Panc1 (cell line): ENCODE results near the gene MAP4K2. TPM values are rescaled to one million over a fixed set of nuclear protein-coding genes. Genes with fewer than 3 reads are reported as not detected.

Experiments used
- ATAC-seq: fragments of 200-7000 bp; cut with Tn5 transposase; 2 replicates; pipeline ENCODE4 v1.9.1; 2020; ENCODE audit warnings: mild to moderate bottlenecking, moderate library complexity
- BruUV-seq: library from RNA; stranded (reverse); fragments of 400-500 nt; replicated peaks from 2 replicates; lab custom pipeline; 2021; lab: Mats Ljungman, UMichigan
- CTCF ChIA-PET: fragments of 300-600 bp; sonication (Branson Sonifier 250); formaldehyde crosslinking; loops from one replicate; lab custom pipeline; 2022; ENCODE audit warnings: antibody characterized with exemption; lab: Charles Lee
- POLR2A ChIA-PET: fragments of 300-600 bp; sonication (Branson Sonifier 250); formaldehyde crosslinking; loops from one replicate; lab custom pipeline; 2022; ENCODE audit warnings: antibody characterized with exemption; lab: Charles Lee
- DNase-seq: peaks from one replicate; pipeline ENCODE4 v3.0.0-alpha.2; 2010; ENCODE audit warnings: low read depth, low spot score
- H3K27ac ChIP-seq: 2 replicates; pipeline ENCODE4 v1.5.1; 2011; ENCODE audit warnings: mild to moderate bottlenecking, low read length, inconsistent platforms
- H3K27me3 ChIP-seq: fragments of 200-500 bp; sonication (Bioruptor generic); 2 replicates; pipeline ENCODE4 v1.6.0; 2014; ENCODE audit warnings: low read length, inconsistent platforms; ENCODE audit not compliant: control insufficient read depth, insufficient read depth
- H3K36me3 ChIP-seq: fragments of 200-500 bp; sonication (Bioruptor generic); 2 replicates; pipeline ENCODE4 v1.5.1; 2014; ENCODE audit warnings: inconsistent platforms, mild to moderate bottlenecking, low read length, moderate library complexity; ENCODE audit not compliant: control insufficient read depth, insufficient read depth
- H3K4me1 ChIP-seq: 2 replicates; pipeline ENCODE4 v1.5.1; 2011; ENCODE audit warnings: inconsistent platforms, mild to moderate bottlenecking, low read length, moderate library complexity; ENCODE audit not compliant: control insufficient read depth, insufficient read depth
- H3K4me3 ChIP-seq, 2 experiments: 2 replicates each; pipeline ENCODE4 v1.5.1; 2011 to 2012; ENCODE audit warnings: low read depth in 2 of 2, low read length in 2 of 2, mild to moderate bottlenecking in 2 of 2, inconsistent platforms in 1 of 2, moderate library complexity in 1 of 2
- H3K9me3 ChIP-seq: fragments of 200-500 bp; sonication (Bioruptor generic); 2 replicates; pipeline ENCODE4 v1.5.1; 2014; ENCODE audit warnings: low read depth, mild to moderate bottlenecking, inconsistent platforms, low read length, moderate library complexity; ENCODE audit not compliant: control insufficient read depth, insufficient read depth
- POLR2AphosphoS5 ChIP-seq: IDR thresholded peaks from 2 replicates; pipeline ENCODE4 v1.6.1; 2012; ENCODE audit warnings: mild to moderate bottlenecking, low read depth, low read length, moderate library complexity
- SIN3A ChIP-seq: IDR thresholded peaks from 2 replicates; pipeline ENCODE4 v1.6.1; 2012; ENCODE audit warnings: low read depth, mild to moderate bottlenecking, low read length, moderate library complexity, borderline replicate concordance; ENCODE audit not compliant: insufficient read depth
- TCF7L2 ChIP-seq: IDR thresholded peaks from 2 replicates; pipeline ENCODE4 v1.6.1; 2011; ENCODE audit warnings: mild to moderate bottlenecking, low read depth, low read length, inconsistent platforms
- in situ Hi-C: cut with HindIII; loops from 2 replicates; pipeline ENCODE4 v1.10.0; 2016; ENCODE audit warnings: low sequenced_read_pairs, low pct_unique_long_range_greater_than_20kb
- intact Hi-C: fragments of 100-400 bp; cut with micrococcal nuclease; formaldehyde crosslinking; loops from one replicate; pipeline ENCODE4 v1.10.0; 2022; ENCODE audit not compliant: unreplicated experiment
- total RNA-seq: library from RNA; stranded (reverse); gene quantifications from one replicate; pipeline ENCODE4 v1.2.1, GENCODE V29; 2021; ENCODE audit not compliant: unreplicated experiment
- TF ChIP-seq, protein P1 (sequence below): fragments of 450-650 bp; IDR thresholded peaks from 2 replicates; pipeline ENCODE4 v1.5.1; 2017; ENCODE audit warnings: mild to moderate bottlenecking
- TF ChIP-seq, protein P2 (sequence below), 2 experiments: IDR thresholded peaks; 2 replicates each; pipeline ENCODE4 v1.6.1; 2011 to 2012; ENCODE audit warnings: low read depth in 2 of 2, control low read depth in 1 of 2, low read length in 1 of 2, mild to moderate bottlenecking in 1 of 2, moderate library complexity in 1 of 2; ENCODE audit not compliant: insufficient read depth in 1 of 2

The MAP4K2 gene
- total RNA-seq, 1 experiment from 2014 or later = 46.4 TPM

DNA sequence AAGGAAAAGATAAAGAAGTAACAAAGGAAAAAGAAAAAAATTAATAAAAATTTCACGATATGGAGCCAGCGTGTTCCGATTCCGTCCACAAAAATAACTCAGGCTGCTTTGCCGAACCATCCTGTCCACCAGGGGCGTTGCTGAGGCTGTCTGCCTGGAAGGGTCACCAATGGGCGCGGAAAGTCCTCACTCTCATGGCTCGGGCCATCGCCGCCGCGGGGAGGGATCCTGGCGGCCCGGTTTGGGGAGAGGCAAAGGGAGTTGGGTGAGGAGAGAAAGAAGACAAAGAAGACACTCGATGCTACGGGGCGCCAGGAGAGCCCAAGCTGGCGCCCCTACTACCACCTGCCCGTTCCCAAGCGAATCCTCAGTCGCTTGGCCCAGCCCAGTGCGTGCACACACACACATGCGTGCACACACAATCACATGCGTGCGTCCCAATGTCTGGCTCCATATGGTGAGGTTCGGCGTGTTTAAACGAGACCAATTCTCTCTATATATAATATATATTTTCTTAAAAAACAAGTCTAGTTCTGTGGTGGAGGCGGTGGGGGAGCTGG lies 37.6 kb downstream of the MAP4K2 start:
- ATAC-seq = no peak
- peaks cover 40% of the 10 kb centered on the region for H3K36me3 ChIP-seq
- BruUV-seq = no TSS peak

DNA sequence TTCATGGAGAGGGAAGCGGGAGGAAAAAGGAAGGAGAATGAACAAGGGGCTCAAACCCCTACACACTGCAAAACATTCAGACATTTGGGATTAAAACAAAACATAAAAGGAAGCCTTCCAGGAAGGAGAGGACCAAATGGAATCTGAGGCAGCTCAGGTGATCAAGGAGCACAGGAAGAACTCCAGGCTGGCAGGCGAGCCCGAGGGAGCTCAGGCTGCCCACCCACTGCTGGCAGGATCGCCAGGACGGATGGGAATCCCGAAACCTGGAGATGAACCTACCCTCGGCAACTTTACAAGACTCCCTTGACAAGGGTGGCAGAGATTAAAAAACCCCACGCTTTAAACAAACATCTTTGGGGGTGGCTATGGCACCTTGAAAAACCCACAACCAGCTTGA lies 38.3 kb downstream of the MAP4K2 start:
- ATAC-seq (no peak), DNase-seq (no peak)
- TF ChIP-seq, protein P1, sequence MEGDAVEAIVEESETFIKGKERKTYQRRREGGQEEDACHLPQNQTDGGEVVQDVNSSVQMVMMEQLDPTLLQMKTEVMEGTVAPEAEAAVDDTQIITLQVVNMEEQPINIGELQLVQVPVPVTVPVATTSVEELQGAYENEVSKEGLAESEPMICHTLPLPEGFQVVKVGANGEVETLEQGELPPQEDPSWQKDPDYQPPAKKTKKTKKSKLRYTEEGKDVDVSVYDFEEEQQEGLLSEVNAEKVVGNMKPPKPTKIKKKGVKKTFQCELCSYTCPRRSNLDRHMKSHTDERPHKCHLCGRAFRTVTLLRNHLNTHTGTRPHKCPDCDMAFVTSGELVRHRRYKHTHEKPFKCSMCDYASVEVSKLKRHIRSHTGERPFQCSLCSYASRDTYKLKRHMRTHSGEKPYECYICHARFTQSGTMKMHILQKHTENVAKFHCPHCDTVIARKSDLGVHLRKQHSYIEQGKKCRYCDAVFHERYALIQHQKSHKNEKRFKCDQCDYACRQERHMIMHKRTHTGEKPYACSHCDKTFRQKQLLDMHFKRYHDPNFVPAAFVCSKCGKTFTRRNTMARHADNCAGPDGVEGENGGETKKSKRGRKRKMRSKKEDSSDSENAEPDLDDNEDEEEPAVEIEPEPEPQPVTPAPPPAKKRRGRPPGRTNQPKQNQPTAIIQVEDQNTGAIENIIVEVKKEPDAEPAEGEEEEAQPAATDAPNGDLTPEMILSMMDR = no peak
- TF ChIP-seq TCF7L2 (no peak), POLR2AphosphoS5 (no peak), SIN3A (no peak)
- TF ChIP-seq, protein P2, sequence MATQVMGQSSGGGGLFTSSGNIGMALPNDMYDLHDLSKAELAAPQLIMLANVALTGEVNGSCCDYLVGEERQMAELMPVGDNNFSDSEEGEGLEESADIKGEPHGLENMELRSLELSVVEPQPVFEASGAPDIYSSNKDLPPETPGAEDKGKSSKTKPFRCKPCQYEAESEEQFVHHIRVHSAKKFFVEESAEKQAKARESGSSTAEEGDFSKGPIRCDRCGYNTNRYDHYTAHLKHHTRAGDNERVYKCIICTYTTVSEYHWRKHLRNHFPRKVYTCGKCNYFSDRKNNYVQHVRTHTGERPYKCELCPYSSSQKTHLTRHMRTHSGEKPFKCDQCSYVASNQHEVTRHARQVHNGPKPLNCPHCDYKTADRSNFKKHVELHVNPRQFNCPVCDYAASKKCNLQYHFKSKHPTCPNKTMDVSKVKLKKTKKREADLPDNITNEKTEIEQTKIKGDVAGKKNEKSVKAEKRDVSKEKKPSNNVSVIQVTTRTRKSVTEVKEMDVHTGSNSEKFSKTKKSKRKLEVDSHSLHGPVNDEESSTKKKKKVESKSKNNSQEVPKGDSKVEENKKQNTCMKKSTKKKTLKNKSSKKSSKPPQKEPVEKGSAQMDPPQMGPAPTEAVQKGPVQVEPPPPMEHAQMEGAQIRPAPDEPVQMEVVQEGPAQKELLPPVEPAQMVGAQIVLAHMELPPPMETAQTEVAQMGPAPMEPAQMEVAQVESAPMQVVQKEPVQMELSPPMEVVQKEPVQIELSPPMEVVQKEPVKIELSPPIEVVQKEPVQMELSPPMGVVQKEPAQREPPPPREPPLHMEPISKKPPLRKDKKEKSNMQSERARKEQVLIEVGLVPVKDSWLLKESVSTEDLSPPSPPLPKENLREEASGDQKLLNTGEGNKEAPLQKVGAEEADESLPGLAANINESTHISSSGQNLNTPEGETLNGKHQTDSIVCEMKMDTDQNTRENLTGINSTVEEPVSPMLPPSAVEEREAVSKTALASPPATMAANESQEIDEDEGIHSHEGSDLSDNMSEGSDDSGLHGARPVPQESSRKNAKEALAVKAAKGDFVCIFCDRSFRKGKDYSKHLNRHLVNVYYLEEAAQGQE (IDR thresholded peaks at IDR 0.05; ENCODE audit: insufficient read depth in 1 of 2, low read depth in 2 of 2, low read length in 1 of 2) = no peak
- BruUV-seq = TSS peak; percentile 76
- ChIA-PET POLR2A (no interaction called here), CTCF (interaction anchor here (0.5 kb wide), 1 partner anchor 13 kb away, joined by 5 read pairs; no protein-coding TSS in a partner anchor)
- Histone ChIP-seq H3K9me3 (no peaks in the 10 kb centered on the region), H3K4me1 (peaks cover 26% of the 10 kb centered on the region), H3K27me3 (no peaks in the 10 kb centered on the region), H3K27ac (0 out of 2 replicates have a peak overlapping the region, but pooled peaks have one; percentile 24), H3K36me3 (peaks cover 34% of the 10 kb centered on the region), H3K4me3 (no peak overlapping the region)
- intact Hi-C loops (no loop called here), in situ Hi-C loops (no loop called here)

More for the DNA sequence above, 37.6 kb downstream of the MAP4K2 start:
- 0 out of 2 replicates have a peak overlapping the region, but pooled peaks have one; percentile 24 for H3K27ac ChIP-seq
- no peak for DNase-seq
- CTCF ChIA-PET = interaction anchor here (0.5 kb wide), 1 partner anchor 13 kb away, joined by 5 read pairs; no protein-coding TSS in a partner anchor
- in situ Hi-C loops (no loop called here), intact Hi-C loops (no loop called here)
- no peaks in the 10 kb centered on the region for H3K27me3 ChIP-seq
- peaks cover 26% of the 10 kb centered on the region for H3K4me1 ChIP-seq
- POLR2A ChIA-PET = no interaction called here
- H3K9me3 ChIP-seq = no peaks in the 10 kb centered on the region
- H3K4me3 ChIP-seq = no peak overlapping the region
- TF ChIP-seq TCF7L2 (no peak), SIN3A (no peak), POLR2AphosphoS5 (peak; percentile 33; the same call in 1 of the 2 replicates)
- TF ChIP-seq, protein P2 (IDR thresholded peaks at IDR 0.05; ENCODE audit: insufficient read depth in 1 of 2, low read depth in 2 of 2, low read length in 1 of 2) = no peak
- TF ChIP-seq, protein P1 = 0 out of 2 replicates have a peak, but pooled peaks have one; percentile 46
